ENCODE results near the gene DPF3.
"Not testable (repeated sequence)": the region's sequence is repeated elsewhere in the genome, so short reads cannot be mapped to it uniquely, and the experiment has no call there.

Gene DPF3

GRCh38 chr14:72878746-72879145, 15.2 kb downstream of the DPF3 start:
- no peak for DNase-seq

- no peak for DNase-seq
These were observed 17.2 kb downstream of the DPF3 start for GRCh38 chr14:72876710-72877063.

DNA sequence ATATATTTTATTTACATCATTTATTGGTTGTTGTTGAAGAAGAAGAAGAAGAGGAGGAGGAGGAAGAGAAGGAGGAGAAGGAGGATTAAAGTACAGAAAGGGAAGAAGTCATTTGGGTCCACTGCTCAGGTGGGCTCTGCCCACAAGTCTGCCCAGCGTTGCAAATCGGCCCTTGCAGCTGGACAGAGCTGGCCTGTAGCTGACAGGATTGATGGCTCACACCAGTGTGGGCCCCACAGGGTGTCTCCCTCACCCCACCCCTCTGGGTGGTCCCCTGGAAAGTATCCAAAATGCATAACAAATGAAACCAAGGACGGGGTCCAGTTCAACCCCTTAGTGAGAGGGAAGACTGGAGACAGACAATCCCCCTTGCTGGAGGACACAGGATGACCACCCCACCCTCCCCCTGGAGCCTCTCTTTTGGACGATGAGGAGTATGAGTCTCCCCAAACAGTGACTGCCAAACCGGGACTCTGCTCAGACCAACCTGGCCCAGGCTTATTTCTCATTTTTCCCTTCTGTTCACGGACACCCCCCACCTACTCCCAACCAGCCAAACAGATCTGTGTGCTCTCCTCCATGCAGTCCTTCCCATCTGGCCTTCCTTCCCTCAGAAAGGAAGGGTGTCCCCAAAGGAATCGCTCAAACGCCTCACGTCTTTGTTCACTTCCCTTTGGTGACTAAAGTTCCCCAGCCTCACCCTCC, 17.7 kb downstream of the DPF3 start:
- no peak for DNase-seq

DNA sequence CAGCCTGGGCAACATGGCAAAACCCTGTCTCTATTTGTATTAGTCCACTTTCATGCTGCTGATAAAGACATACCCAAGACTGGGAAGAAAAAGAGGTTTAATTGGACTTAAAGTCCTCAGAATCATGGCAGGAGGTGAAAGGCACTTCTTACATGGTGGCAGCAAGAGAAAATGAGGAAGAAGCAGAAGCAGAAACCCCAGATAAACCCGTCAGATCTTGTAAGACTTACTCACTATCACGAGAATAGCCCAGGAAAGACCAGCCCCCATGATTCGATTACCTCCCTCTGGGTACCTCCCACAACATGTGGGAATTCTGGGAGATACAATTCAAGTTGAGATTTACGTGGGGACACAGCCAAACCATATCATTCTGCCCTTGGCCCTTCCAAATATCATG, 23.0 kb downstream of the DPF3 start:
- DNase-seq: not testable (repeated sequence)

- no peak for DNase-seq
These were observed 24.2 kb downstream of the DPF3 start for GRCh38 chr14:72869407-72870329.

GRCh38 chr14:72868500-72868899, 25.4 kb downstream of the DPF3 start:
- no peak for DNase-seq

DNA sequence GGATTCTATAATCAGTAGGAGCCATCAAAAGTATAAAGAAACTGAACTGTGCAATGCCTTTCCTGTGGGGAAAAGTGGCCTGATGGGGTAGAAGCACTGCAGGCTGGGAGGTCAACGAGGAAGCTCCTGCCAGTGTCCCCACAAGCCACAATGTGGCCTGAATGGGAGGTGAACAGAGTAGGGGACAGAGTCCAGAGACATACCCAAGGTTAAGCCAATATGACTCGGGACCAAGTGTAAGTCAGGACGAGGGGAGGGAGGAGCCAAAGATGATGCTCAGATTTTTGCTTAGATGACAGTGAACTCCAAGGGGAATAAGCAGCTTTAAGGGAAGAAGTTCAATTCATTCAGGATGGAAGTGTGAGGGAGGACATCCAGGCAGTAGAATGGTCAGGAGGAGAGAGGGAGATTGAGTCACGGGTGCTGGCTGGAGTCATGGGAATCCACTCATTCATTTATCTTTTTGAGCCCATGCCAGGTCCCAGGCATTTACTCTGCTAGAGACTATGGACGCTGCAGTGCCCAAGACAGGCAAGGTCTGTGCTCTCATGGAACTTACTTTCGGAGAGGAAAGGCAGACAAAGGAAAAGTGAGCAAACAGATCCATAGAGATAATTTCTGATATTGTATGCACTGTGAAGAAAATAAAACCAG, 29.1 kb downstream of the DPF3 start:
- no peak for DNase-seq

- no peak for DNase-seq
These were observed 30.5 kb downstream of the DPF3 start for GRCh38 chr14:72863216-72864006.

DNA sequence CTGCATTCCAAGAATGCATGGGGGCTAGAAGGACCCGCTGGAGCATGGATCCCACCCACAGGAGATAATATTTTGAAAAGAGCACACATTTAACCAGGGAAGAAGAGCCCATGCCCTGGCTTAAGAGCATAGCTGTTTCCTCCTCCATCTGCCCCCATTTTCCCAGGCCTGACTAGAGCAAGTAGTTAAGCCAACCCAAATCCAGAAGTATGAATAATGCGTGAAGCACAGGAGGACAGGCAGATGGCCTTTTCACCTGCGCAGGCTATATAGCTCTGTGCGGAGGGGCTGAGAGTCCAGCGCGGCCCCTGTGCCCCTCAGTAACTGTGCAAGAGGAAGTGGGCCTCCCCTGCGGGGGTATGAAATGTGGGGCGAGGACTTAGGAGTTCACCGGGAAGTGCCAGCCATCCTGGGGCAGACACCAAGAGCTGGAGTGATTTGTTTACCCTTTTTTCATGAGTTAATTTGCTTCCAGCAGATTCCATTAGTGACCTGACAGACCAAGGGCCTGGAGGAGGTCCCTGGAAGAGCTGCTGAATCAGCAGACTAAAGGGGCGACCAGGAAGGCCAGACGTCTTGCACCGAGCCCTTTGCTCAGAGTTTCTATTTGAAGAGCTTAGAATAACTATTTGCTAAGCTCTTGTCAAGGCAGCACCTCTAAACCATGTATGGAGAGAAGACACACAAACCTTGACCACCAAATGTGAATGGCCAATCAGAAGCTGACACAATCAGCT, 37.2 kb downstream of the DPF3 start:
- no peak for DNase-seq

DNA sequence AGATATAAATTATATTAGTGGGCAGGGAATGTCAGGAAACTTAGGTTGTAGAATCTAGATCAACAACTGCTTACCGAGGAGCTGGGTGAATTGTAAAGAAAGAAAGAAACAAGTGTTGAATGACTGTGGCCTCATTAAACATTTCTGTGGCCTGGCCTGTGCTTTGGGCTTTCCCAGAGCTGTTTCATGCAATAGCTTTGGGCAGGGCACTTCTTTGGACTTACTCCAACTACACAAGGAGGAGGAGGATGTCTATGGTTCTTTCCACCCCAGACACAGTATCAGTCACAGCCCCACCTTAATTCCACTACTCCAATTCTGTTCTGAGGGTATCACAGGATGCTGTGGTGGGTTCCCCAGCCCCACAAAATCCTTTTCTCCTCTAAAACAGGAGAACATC, 38.0 kb downstream of the DPF3 start:
- no peak for DNase-seq

- DNase-seq: no peak
These were observed 41.7 kb downstream of the DPF3 start for GRCh38 chr14:72852194-72852593.

DNA sequence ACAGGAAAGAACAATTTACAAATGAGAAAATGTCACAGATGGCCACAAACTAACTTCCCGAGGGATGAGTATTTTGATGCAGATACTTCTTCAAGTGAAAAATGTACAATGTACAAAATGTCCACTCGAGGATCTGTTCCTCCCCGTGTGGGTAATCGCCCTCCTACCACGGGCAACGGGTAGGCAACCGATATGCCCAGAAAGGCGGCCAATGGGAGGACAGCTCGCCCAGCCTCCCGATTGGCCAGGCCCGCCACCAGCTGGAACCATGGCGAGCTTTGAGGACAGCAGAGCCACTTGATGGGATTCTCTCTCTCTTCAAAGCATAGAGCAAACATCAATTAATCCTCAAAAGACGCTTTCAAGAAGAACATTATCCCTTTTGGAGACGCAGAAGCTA, 42.3 kb downstream of the DPF3 start:
- no peak for DNase-seq

DNA sequence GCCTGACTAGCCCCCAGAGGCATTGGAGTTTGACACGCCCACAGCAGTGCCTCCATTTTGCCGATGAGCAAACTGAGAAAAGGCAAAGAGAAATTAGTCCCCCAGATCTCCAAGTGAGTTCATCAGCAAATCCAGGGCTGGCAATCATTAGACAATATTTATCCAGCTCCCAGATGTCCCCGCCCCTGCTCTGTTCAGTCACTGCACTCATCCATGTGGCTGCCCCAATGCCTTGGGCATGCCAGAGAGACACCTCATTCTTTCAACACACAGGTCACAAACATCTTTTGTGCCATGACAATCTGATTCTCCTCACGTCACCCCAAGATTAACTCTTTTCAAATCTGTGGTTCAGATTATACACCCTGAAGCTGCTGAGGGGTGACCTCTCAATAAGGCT, 43.5 kb downstream of the DPF3 start:
- no peak for DNase-seq

DNA sequence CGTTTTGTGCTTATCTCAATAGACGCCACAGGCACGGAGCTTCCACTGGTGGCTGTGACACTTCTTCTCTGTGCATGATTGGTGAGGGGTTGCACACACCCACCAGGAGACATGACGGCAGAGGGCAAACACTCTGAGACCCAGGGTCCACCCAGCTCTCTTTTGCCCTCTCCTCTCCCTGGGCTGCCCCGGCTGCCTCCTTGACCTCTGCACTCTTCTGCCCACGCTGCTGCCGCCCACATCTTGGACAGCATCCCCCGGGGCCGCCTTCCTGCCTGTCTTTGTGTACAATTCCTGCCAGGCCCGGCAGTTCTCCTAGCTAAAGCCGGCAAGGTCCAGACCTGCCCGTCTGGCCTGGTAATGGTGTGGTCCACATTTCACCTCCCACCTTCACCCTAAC, 44.7 kb downstream of the DPF3 start:
- DNase-seq: no peak

DNA sequence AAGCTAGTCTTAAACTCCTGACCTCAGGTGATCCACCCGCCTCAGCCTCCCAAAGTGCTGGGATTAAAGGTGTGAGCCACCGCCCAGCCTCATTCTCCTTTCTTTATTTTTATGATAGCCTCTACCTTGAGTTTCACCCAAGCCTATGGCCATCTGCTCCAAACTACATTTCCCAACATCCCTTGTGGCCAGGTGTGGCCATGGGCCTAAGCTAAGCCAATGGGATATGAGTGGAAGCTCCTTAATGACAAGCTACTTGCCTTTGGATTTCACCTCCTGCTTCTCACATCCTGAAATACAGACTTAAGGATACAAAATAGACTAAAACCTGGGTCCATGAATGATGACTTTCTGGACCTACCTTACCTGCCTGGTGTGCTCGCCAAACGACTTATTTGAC, 46.2 kb downstream of the DPF3 start:
- DNase-seq: no peak

DNA sequence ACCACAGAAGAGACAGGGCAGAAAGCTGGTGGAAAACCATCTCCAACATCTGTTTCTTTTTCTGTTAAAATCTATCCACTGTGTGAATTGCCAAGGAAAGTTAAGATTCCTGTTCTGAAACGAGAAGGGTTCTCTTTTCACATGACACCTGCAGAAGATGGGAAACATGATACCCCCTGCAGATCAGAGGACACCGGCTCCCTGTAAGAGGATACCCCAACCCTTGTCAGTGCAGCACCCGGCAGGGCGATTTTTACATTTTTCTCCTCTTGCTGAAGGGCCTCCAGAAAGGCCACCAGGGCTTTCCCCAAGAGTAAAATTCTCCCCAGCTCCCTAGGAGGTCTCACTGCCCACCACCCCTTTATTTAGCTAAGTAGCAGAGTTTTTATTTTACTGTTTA, 48.2 kb downstream of the DPF3 start:
- no peak for DNase-seq

DNA sequence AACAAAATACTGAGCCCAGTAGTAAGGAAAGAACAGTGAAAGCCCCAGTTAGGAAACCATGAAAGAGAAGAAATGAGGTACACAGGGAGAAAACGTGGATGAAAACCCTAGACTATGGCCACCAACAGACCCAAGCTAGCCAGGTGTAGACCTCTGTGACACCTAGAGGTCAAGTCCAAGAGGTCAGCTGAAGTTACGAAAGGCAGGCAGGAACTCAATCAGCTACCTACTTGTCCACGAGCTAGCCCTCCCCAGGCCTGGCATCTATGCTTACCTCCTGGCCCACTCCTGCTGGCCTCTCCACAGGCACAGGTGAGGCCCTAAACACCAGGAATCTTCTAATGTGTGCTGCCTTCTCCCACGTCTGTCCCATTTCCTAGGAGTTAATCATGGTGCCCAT, 48.7 kb downstream of the DPF3 start:
- DNase-seq: no peak

GRCh38 chr14:72844524-72844923, 49.4 kb downstream of the DPF3 start:
- DNase-seq: no peak

DNA sequence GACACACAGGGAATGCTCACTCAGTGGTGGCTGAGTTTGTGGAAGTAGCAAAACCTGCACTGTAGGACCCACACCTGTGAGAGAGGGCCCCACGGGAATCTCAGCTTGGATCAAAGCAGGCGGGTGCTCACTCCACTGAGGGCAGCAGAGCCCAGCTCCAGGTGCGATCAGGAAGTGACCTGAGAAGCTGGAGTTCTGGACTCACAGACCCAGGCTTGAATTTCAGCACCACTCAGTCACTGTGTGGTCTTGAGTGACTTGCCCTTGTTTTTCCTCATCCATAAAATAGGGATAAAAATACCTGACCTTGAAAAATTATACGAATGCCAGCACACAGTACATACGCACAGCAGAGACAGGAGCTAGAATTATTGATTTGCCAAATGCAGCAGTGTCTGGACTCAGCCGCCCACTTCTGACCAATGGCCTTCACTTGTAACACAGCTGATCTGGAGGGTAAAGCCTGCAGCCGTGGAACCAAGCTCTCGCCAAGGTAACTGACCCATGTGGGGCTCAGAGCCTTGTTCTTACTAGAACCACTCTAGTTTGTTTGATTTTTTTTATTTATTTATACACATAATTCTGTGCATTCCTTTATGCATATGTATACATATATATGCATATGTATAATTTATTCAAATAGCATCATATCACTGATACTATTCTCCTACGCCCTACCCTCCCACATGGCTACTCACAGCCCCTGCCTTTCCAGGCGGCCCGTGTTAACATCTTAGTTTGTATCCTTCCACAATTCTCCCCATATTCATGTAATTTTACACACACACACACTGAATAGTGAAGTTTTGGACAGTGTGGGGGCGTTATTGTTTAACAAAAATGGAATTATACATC, 53.9 kb downstream of the DPF3 start:
- DNase-seq: no peak

GRCh38 chr14:72839351-72839750, 54.5 kb downstream of the DPF3 start:
- no peak for DNase-seq

- no peak for DNase-seq
These were observed 57.8 kb downstream of the DPF3 start for GRCh38 chr14:72836085-72836484.

Measured in SIG-M5 (cell line).